ENCODE data around the gene ANXA10.
"Not testable (repeated sequence)": the region's sequence is repeated elsewhere in the genome, so short reads cannot be mapped to it uniquely, and the experiment has no call there.

The ANXA10 gene

DNA sequence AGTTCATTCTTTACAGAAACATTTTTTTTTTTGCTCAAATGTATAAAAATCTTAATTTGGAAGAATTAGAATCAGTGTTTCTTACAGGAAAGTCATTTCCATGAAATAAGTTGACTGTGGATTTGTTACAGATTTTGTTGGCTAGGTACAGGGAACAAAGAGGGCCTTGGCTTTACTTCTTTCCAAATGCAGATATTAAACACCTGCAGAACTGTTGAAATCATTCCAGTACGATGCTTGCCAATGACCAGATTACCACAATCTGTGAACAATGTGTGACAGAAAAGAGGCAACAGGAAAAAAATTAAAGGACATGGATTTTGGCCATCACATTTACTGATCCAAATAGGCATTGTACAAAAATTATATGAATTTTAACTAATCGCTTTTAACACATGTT is 70.8 kb downstream of the ANXA10 start:
- no peak for DNase-seq

DNA sequence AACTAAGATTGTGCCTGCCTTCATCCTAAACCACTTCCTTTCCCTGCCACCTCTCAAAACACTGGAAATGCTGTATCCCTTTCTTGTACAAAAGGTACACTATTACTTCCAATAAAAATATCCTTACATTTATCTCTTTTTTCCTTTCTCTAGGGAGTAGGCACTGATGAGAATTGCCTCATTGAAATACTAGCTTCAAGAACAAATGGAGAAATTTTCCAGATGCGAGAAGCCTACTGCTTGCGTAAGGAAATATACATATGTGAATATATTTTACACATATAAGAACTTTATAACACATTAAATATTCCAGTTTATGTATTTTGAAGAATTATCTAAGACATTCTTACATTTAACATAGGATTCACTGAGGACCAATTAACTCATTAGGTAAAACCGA is 71.7 kb downstream of the ANXA10 start:
- no peak for DNase-seq

GRCh38 chr4:168164915-168165548 is 72.7 kb downstream of the ANXA10 start:
- DNase-seq, result no peak

- no peak for DNase-seq
These were observed 75.5 kb downstream of the ANXA10 start for GRCh38 chr4:168167714-168168284.

GRCh38 chr4:168174308-168174707 is 82.0 kb downstream of the ANXA10 start:
- DNase-seq, result no peak

DNA sequence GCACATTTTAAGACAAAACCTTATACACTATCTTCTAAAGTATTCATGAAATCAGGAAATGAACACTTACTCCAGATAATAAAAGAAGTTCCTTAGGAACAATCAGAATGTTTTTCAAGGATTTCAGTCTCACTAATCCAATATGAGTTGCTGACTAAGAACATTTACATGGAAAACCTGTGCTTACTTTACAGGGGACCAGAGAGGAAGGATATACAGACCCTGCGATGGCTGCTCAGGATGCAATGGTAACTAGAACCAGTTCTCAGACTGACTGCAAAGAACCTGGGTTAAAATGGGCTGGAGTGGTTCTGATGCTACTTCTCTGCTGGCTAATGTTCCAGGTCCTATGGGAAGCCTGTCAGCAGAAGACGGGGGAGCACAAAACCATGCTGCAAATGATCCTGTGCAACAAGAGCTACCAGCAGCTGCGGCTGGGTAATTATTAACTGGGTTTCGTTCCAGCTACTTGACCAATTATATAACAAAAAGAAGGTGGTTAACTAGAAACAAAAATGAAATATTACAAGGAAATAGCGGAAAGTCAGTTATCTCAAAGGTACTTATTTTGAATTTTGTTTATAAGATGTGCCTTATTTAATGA is 85.3 kb downstream of the ANXA10 start:
- DNase-seq, result peak; percentile 1

- peak; percentile 5 for DNase-seq
These were observed 91.6 kb downstream of the ANXA10 start for GRCh38 chr4:168183717-168184571.

GRCh38 chr4:168188754-168189153 is 96.4 kb downstream of the ANXA10 start:
- DNase-seq, result no peak

DNA sequence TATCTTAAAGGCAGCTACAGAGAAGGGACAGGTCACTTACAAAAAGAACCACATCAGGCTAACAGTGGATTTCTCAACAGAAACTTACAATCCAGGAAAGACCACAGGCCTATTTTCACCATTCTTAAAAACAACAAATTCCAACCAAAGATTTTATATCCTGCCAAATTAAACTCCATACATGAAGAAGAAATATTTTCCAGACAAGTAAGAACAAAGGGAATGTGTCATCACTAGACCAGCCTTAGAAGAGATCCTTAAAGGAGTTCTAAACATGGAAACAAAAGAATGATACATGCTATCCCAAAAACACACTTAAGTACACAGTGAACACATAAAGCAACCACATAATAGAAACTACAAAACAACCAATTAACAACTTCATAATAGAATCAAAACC is 105.6 kb downstream of the ANXA10 start:
- DNase-seq, result no peak

DNA sequence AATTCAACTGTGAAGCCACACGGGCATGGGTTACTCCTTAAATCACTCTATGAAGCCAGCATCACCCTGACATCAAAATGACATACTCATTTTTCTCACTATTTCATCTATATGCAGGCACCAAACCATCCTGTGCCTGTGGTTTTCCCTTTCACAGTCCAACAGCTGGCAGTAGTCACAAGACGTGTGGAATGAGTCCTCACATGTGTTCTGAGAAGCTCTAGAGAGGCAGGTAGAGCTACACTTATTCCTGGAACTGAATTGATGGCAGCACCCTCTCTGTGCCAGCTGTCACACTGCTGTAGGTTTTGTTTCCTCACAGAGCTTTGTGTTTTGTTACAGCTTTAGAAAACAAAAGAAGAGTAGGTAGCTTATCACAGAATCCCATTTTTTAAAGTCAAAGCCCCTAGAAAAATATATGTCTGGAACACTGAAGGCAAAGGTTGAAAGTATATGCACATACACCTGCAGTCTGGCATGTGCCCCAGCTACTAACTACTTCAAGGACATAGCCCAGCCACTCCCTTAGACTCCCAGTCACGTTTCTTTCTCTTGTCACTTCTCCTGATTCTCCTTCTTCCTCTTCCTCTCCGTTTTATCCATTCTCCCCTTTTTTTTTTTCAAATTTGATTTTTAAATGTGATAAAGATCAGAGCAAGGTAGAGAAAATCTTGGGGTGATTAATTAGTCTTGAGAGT is 107.1 kb downstream of the ANXA10 start:
- no peak for DNase-seq

GRCh38 chr4:168200685-168201084 is 108.3 kb downstream of the ANXA10 start:
- no peak for DNase-seq

DNA sequence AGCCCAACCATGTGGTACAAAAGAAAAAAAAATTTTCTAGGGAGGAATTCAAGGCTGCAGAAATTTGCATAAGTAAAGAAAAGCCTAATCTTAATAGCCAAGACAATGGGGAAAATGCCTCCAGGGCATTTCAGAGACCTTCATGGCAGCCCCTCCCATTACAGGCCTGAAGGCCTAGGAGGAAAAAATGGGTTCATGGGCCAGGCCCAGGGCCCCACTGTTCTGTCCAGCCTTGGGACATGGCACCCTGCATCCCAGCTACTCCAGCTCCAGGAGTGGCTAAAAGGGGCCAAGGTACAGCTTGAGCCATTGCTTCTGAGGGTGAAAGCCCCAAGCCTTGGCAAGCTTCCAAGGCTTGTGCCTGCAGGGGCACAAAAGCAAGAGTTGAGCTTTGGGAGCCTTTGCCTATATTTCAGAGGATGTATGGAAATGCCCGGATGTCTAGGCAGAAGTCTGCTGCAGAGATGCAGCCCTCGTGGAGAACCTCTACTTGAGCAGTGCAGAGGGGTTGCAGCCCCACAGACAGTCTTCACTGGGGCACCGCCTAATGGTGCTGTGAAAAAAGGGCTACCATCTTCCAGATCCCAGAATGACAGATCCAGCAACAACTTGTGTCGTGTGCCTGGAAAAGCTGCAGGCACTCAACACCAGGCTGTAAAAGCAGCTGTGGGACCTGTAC is 111.0 kb downstream of the ANXA10 start:
- no peak for DNase-seq

GRCh38 chr4:168208957-168209614 is 116.7 kb downstream of the ANXA10 start:
- DNase-seq, result no peak

GRCh38 chr4:168212656-168213055 is 120.3 kb downstream of the ANXA10 start:
- DNase-seq, result no peak

DNA sequence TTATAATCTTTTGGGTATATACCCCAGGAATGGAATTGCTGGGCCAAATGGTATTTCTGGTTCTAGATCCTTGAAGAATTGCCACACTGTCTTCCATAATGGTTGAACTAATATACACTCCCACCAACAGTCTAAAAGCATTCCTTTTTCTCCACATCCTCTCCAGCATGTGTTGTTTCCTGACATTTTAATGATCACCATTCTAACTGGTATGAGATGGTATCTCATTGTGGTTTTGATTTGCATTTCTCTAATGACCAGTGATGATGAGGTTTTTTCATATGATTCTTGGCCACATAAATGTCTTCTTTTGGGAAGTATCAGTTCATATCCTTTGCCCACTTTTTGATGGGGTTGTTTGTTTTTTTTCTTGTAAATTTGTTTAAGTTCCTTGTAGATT is 121.2 kb downstream of the ANXA10 start:
- not testable (repeated sequence) for DNase-seq

DNA sequence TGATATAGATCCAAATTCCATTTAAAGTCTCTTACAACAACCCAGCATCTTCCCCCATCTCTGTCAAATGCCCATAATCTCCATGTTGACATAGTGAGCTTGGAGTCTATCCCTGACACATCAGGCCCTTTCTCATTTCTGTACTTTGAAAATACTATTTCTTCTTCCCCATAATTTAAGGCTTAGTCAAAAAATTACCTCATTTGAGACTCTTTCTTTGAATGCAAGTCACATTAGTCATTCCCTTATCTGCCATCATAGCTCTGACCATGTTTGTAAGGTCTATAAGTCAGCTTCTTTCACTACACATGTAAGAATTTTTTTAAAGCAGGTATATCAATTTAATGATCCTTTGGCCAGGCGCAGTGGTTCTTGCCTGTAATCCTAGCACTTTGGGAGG is 126.3 kb downstream of the ANXA10 start:
- DNase-seq, result no peak

- DNase-seq, result no peak
These were observed 128.6 kb downstream of the ANXA10 start for GRCh38 chr4:168220893-168221292.

DNA sequence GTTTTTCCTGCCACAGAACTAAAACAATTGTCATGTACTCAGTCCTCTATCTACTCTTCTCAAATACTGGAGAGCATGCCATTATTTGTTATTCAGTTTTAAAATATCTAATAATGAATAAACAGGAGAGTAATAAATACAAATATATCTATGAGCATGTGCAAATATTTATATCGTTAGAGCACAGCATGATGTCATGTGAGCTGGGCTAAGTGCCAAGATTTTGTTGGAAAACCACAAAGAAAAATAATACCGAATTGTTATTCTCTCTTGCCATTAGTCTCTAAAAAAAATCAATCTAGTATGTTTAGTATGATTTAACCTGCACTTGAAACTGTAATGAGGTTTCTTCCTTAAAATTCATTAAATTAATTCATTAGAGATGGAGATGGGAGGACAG is 129.0 kb downstream of the ANXA10 start:
- no peak for DNase-seq

Data from right kidney (tissue), 1 donor.